Pancreas (tissue), 10 donors: Measurements from ENCODE around the gene ZNF787. TPM values are rescaled to one million over a fixed set of nuclear protein-coding genes. Genes with fewer than 3 reads are reported as not detected.
"Not testable (repeated sequence)": the region's sequence is repeated elsewhere in the genome, so short reads cannot be mapped to it uniquely, and the experiment has no call there.

Source experiments
- ATAC-seq, 4 donors: fragments of 200-7000 bp; cut with Tn5 transposase; one replicate each; pipeline versions ENCODE4 v1.8.0 to v1.9.1; 2020; ENCODE audit warnings: mild to moderate bottlenecking in 4 of 4, moderate library complexity in 4 of 4
- DNase-seq, 6 donors: peaks; one replicate each; pipeline ENCODE4 v3.0.0-alpha.2; 2020
- FAIRE-seq: peaks from 2 replicates; lab custom pipeline; 2012; peaks lifted over from hg19 to GRCh38; lab: Jason Lieb, UNC
- H3K27ac ChIP-seq, 4 donors: fragments of 200-600 bp; sonication (generic); 1 replicate in 3 of 4; 2 replicates in 1 of 4; pipeline versions ENCODE4 v1.5.0 to v1.8.0; 2020
- H3K27me3 ChIP-seq, 4 donors: fragments of 200-600 bp; one replicate each; pipeline ENCODE4 v1.8.0; 2021
- H3K36me3 ChIP-seq, 3 donors: fragments of 200-600 bp; sonication (generic) in 1 of 3; one replicate each; pipeline versions ENCODE4 v1.5.0 to v1.8.0; 2020 to 2021
- H3K4me1 ChIP-seq, 3 donors: fragments of 200-600 bp; one replicate each; pipeline ENCODE4 v1.8.0; 2021
- H3K4me3 ChIP-seq, 4 donors: fragments of 200-600 bp; sonication (generic) in 2 of 4; one replicate each; pipeline versions ENCODE4 v1.5.0 to v1.8.0; 2020 to 2021
- H3K9me3 ChIP-seq, 4 donors: fragments of 200-600 bp; one replicate each; pipeline ENCODE4 v1.8.0; 2021
- WGBS, 2 donors: extraction: QIAGEN DNeasy Blood & Tissue Kit; methylation state at CpG; one replicate each; pipeline ENCODE4 v1.1.7; 2013; 5-methylcytosine and 5-hydroxymethylcytosine counted together
- intact Hi-C, 3 donors: fragments of 100-400 bp; cut with DNase I; formaldehyde crosslinking; loops; one replicate each; pipeline versions ENCODE4 v1.11.1 to v1.14.2; 2022
- polyA plus RNA-seq, 2 donors: library from polyadenylated mRNA; stranded (reverse); fragments of 200-250 nt; gene quantifications; one replicate each; pipeline ENCODE4 v1.2.3, GENCODE V29; 2013
- total RNA-seq, 6 donors: library from RNA; stranded (reverse); fragmentation: NEBNext Ultra II Directional in 4 of 6; extraction: Animal tissue kit (Norgen Biotek cat#: 25700) in 4 of 6; gene quantifications; one replicate each; pipeline versions ENCODE4 v1.2.1 to v1.2.4, GENCODE V29; 2021 to 2023
- TF ChIP-seq, protein P1 (sequence below), 4 donors: fragments of 200-600 bp; sonication (generic) in 3 of 4; IDR thresholded peaks; one replicate each; pipeline versions ENCODE4 v1.5.0 to v1.8.0; 2021; ENCODE audit warnings: antibody characterized with exemption in 4 of 4
- donor health status: healthy with polysubstance abuse.
- donor health status: DM: no; HTN: no; CAD: no; lungs with moderate emphysema.
- donor health status: DM: no; HTN: no; CAD: no.
- donor health status: control.
- donor health status: control.
- donor health status: Bipolar disorder and iron deficiency.
- donor health status: DM: yes; HTN: yes; CAD: no.
- donor health status: DM: no; HTN: no; CAD: no.
- donor health status: DM: no; HTN: no; CAD: no.
- donor health status: DM: yes; HTN: yes; CAD: no.

Gene ZNF787
- total and polyA plus RNA-seq, 8 donors, result 13.6 to 41.9 (median 25.6) TPM

DNA sequence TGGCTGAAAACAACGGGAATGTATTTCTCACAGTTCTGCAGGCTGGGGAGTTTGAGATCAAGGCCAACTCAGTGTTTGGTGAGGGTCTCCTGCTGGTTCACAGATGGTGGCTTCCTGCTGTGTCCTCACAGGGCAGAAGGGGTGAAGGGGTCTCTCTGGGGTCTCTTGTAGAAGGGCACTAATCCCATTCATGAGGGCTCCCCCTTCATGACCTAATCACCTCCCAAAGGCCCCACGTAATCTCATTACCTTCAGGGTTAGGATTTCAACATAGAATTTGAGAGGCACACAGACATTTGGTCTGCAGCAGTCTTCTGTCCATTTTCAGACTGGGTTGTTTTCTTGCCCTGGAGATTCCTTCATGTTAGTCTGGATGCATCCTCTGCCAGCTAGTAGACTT, 31.5 kb upstream of the ZNF787 start:
- peak overlapping the region in 3 of 4 donors; percentile 18 to 73 (median 70) for H3K27ac ChIP-seq
- H3K4me1 ChIP-seq, result peaks cover 18 to 26% (median 18%) of the 10 kb centered on the region in 3 donors
- no peak for DNase-seq
- no peaks in the 10 kb centered on the region for H3K27me3 ChIP-seq
- TF ChIP-seq, protein P1, sequence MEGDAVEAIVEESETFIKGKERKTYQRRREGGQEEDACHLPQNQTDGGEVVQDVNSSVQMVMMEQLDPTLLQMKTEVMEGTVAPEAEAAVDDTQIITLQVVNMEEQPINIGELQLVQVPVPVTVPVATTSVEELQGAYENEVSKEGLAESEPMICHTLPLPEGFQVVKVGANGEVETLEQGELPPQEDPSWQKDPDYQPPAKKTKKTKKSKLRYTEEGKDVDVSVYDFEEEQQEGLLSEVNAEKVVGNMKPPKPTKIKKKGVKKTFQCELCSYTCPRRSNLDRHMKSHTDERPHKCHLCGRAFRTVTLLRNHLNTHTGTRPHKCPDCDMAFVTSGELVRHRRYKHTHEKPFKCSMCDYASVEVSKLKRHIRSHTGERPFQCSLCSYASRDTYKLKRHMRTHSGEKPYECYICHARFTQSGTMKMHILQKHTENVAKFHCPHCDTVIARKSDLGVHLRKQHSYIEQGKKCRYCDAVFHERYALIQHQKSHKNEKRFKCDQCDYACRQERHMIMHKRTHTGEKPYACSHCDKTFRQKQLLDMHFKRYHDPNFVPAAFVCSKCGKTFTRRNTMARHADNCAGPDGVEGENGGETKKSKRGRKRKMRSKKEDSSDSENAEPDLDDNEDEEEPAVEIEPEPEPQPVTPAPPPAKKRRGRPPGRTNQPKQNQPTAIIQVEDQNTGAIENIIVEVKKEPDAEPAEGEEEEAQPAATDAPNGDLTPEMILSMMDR (IDR thresholded peaks at IDR 0.05), result no peak
- no peaks in the 10 kb centered on the region for H3K9me3 ChIP-seq
- H3K36me3 ChIP-seq, result peaks cover 0 to 16% (median 0%) of the 10 kb centered on the region in 3 donors
- no peak for ATAC-seq
- FAIRE-seq, result no peak
- 35 to 36% methylated on average over 2 of the region's 2 CpGs for WGBS, 2 donors
- intact Hi-C loops, result loop anchor here in 2 of 3 donors (5.0 to 10.0 kb wide), 2 partner anchors 45 to 48 kb away; no protein-coding TSS in a partner anchor
- no peak overlapping the region for H3K4me3 ChIP-seq

DNA sequence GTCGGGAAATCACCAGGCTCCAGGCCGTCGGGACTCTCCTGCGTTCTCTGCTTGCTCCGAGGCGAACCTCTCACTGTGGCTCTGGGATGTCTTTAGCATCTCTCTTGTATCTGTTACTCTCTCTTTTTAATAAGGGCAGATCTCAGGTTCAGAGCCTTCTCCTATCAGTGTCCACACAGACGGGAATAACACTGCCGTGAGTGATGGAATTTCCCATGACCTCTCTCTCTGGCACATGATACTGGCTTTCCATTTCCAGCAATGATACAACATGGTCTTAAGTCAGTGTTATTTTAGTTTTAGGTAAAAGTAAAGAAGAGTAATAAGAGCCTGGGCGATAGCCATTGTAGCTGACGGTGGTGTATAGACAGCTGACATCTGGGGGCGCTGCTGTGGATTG, 29.3 kb upstream of the ZNF787 start:
- FAIRE-seq (no peak), DNase-seq (no peak), ATAC-seq (no peak)
- Histone ChIP-seq H3K4me3 (no peak overlapping the region), H3K36me3 (peaks cover 0 to 3% (median 0%) of the 10 kb centered on the region in 3 donors), H3K9me3 (no peaks in the 10 kb centered on the region), H3K27me3 (no peaks in the 10 kb centered on the region), H3K27ac (no peak overlapping the region), H3K4me1 (peaks cover 29 to 36% (median 33%) of the 10 kb centered on the region in 3 donors)
- intact Hi-C loops, result loop anchor here in 2 of 3 donors (5.0 to 10.0 kb wide), 2 partner anchors 43 to 46 kb away; no protein-coding TSS in a partner anchor
- TF ChIP-seq, protein P1 (IDR thresholded peaks at IDR 0.05), result no peak
- WGBS, 2 donors, result 70 to 73% methylated on average over 11 of the region's 11 CpGs

DNA sequence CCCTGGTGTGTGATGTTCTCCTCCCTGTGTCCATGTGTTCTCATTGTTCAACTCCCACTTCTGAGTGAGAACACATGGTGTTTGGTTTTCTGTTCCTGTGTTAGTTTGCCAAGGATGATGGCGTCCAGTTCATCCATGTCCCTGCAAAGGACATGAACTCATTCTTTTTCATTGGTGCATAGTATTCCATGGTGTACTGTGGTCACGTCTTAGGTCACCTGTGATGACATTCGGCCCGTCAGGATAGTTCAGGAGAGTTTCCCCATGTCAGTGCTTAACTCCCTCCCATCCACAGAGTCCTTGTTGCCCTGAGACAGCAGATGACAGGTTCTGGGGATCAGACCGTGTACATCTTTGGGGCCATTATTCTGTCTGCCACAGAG, 28.6 kb upstream of the ZNF787 start:
- Histone ChIP-seq H3K4me3 (no peak overlapping the region), H3K9me3 (no peaks in the 10 kb centered on the region), H3K27ac (no peak overlapping the region), H3K36me3 (no peaks in the 10 kb centered on the region), H3K4me1 (peaks cover 35 to 43% (median 40%) of the 10 kb centered on the region in 3 donors), H3K27me3 (no peaks in the 10 kb centered on the region)
- TF ChIP-seq, protein P1 (IDR thresholded peaks at IDR 0.05), result no peak
- no peak for DNase-seq
- no peak for ATAC-seq
- WGBS, 2 donors, result 88 to 92% methylated on average over 5 of the region's 5 CpGs
- FAIRE-seq, result no peak
- intact Hi-C loops, result loop anchor here in 2 of 3 donors (5.0 to 10.0 kb wide), 2 partner anchors 42 to 45 kb away; no protein-coding TSS in a partner anchor

DNA sequence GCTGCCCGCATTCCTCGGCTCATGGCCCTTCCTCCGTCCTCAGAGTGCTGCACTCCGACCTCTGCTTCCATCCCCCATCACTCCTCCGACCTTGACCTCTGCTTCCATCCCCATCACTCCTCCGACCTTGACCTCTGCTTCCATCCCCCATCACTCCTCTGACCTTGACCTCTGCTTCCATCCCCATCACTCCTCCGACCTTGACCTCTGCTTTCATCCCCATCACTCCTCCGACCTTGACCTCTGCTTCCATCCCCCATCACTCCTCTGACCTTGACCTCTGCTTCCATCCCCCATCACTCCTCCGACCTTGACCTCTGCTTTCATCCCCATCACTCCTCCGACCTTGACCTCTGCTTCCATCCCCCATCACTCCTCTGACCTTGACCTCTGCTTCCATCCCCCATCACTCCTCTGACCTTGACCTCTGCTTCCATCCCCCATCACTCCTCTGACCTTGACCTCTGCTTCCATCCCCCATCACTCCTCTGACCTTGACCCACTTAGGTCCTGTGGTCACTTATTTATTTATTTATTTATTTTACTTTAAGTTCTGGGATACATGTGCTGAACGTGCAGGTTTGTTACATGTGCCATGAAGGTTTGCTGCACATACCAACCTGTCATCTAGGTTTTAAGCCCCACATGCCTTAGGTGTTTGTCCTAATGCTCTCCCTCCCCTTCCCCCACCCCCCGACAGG, 28.0 kb upstream of the ZNF787 start:
- DNase-seq, H3K27me3 ChIP-seq, intact Hi-C loops, ATAC-seq, H3K36me3 ChIP-seq, H3K9me3 ChIP-seq, FAIRE-seq, H3K4me3 ChIP-seq, H3K27ac ChIP-seq: not testable (repeated sequence)
- WGBS, 2 donors, result 92 to 93% methylated on average over 12 of the region's 12 CpGs
- H3K4me1 ChIP-seq, result peaks cover 37 to 48% (median 45%) of the 10 kb centered on the region in 3 donors

DNA sequence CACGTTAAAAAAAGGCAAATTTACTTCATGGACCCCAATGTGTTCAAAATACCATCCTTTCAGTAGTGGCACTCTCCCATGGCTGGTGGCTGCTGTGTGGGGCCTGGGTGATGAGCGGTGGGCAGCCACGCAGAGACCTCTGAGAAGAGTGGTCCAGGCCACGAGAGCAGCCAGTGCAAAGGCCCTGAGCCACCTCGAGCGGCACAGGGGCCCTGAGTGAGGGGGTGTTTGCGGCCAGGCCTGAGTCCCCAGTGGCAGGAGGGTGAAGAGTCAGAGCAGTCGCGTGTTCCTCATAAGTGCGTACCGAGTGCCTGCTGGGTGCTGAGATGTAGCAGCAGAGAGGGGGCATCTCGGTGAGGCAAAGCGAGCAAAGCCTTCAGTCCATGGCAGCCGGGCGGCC, 27.0 kb upstream of the ZNF787 start:
- peak overlapping the region in 1 of 4 donors; percentile 50 for H3K27ac ChIP-seq
- WGBS, 2 donors, result 94 to 96% methylated on average over 15 of the region's 15 CpGs
- peaks cover 41 to 52% (median 48%) of the 10 kb centered on the region in 3 donors for H3K4me1 ChIP-seq
- H3K36me3 ChIP-seq, result no peaks in the 10 kb centered on the region
- H3K4me3 ChIP-seq, result no peak overlapping the region
- ATAC-seq (no peak), FAIRE-seq (no peak), DNase-seq (no peak)
- H3K9me3 ChIP-seq, result no peaks in the 10 kb centered on the region
- intact Hi-C loops, result no loop called here
- no peaks in the 10 kb centered on the region for H3K27me3 ChIP-seq
- TF ChIP-seq, protein P1 (IDR thresholded peaks at IDR 0.05), result no peak
